ENCODE results near the gene LRRC55.

Gene LRRC55, protein sequence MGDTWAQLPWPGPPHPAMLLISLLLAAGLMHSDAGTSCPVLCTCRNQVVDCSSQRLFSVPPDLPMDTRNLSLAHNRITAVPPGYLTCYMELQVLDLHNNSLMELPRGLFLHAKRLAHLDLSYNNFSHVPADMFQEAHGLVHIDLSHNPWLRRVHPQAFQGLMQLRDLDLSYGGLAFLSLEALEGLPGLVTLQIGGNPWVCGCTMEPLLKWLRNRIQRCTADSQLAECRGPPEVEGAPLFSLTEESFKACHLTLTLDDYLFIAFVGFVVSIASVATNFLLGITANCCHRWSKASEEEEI

DNA sequence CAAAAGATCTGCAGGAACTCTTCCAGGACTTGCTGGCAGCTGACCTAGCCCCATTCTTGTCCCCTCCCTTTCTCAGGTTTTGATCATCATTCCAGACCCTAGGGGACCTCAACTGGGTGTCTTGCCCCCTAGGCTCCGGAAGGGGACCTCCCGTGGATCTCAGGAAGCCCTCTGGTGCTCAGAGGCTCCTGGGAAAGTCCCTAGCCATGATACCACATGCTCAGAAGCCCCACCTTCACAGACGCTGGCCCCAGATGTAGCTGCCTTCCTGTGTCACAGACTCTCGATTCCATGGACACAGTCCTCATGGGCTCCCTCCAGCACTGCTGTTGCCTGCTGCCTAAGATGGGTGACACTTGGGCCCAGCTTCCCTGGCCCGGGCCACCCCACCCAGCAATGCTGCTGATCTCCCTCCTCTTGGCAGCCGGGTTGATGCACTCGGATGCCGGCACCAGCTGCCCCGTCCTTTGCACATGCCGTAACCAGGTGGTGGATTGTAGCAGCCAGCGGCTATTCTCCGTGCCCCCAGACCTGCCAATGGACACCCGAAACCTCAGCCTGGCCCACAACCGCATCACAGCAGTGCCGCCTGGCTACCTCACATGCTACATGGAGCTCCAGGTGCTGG is at the start of gene LRRC55:
Gene LRRC55, plus strand, starts transcription at position 276 of the 628 bp plus-strand sequence. Its CDS starts 70 bp downstream, at position 346.
- TF ChIP-seq, protein P1, sequence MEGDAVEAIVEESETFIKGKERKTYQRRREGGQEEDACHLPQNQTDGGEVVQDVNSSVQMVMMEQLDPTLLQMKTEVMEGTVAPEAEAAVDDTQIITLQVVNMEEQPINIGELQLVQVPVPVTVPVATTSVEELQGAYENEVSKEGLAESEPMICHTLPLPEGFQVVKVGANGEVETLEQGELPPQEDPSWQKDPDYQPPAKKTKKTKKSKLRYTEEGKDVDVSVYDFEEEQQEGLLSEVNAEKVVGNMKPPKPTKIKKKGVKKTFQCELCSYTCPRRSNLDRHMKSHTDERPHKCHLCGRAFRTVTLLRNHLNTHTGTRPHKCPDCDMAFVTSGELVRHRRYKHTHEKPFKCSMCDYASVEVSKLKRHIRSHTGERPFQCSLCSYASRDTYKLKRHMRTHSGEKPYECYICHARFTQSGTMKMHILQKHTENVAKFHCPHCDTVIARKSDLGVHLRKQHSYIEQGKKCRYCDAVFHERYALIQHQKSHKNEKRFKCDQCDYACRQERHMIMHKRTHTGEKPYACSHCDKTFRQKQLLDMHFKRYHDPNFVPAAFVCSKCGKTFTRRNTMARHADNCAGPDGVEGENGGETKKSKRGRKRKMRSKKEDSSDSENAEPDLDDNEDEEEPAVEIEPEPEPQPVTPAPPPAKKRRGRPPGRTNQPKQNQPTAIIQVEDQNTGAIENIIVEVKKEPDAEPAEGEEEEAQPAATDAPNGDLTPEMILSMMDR (IDR thresholded peaks at IDR 0.05; ENCODE audit: insufficient read depth, missing control alignments): no peak
- FAIRE-seq: no peak
- no peak for DNase-seq (ENCODE audit: insufficient read length, low spot score)

DNA sequence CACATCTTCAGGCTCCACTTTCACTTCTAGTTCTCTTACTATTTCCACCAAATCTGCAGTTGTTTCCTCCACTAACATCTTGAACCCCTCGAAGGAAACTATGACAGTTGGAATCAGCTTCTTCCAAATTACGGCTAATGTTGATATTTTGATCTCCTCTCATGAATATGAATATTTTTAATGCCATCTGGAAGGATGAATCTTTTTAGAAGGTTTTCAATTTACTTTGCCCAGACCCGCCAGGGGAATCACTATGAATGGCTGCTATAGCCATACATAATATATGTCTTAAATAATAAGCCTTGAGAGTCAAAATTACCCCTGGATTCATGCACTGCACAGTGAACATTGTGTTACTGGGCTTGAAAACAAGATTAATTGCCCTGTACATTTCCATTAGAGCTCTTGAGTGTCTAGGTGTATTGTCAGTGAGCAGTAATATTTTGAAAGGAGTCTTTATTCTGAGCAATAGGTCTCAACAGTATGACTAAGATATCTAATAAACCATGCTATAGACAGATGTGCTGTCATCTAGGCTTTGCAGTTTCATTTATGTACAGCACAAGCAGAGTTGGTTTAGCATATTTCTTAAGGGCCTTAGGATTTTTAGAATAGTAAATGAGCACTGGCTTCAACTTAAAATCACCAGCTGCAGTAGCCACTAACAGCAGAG is 48.3 kb upstream of the LRRC55 start:
- no peak for DNase-seq (ENCODE audit: insufficient read length, low spot score)
- TF ChIP-seq, protein P1 (IDR thresholded peaks at IDR 0.05; ENCODE audit: insufficient read depth, missing control alignments): no peak
- no peak for FAIRE-seq

DNA sequence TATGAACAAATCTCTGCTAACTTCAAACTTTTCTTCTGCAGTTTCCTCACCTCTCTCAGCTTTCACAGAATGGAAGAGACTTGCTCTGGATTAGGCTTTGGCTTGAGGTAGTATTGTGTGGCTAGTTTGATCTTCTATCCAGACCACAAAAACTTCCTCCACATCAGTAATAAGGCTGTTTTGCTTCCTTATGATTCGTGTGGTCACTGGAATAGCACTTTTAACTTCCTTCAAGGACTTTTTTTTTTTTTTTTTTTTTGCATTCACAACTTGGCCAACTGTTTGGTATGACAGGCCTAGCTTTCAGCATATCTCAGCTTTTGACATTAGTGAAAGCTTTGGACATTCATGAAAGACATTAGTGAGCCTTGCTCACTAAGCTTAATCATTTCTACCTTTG is 47.5 kb upstream of the LRRC55 start:
- TF ChIP-seq, protein P1 (IDR thresholded peaks at IDR 0.05; ENCODE audit: insufficient read depth, missing control alignments): no peak
- DNase-seq (ENCODE audit: insufficient read length, low spot score): no peak
- no peak for FAIRE-seq

DNA sequence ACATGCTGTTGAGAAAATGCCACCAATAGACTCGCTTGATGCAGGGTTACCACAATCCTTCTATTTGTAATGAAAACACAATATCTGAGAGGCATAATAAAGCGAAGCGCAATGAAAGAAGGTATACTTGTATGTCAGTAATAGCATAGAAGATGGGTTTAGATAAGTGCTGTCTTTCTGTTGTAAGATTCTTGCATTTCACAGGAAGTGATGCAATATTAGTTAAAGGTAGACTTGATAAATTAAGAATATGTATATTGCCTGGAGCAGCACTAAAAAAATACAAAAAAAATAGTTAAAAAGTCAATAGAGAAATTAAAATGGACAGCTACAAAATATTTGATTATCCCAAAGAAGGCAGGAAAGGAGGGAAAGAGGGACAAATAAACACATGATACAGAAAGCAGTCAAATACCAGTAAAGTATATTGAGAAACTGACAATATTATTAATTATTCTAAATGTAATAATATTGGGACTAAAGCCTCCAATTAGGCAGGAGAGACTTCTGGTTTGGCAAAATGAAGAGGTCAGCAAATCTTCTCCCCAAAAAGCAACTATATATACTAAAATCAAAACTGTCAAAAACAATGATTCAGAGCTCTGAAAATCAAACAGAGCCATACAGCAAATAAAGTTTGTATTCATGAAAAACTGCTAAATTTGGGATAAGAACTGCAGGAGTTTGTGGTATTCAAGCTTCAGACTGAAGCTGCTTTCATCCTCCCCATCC is 46.6 kb upstream of the LRRC55 start:
- TF ChIP-seq, protein P1 (IDR thresholded peaks at IDR 0.05; ENCODE audit: insufficient read depth, missing control alignments): no peak
- no peak for DNase-seq (ENCODE audit: insufficient read length, low spot score)
- no peak for FAIRE-seq

DNA sequence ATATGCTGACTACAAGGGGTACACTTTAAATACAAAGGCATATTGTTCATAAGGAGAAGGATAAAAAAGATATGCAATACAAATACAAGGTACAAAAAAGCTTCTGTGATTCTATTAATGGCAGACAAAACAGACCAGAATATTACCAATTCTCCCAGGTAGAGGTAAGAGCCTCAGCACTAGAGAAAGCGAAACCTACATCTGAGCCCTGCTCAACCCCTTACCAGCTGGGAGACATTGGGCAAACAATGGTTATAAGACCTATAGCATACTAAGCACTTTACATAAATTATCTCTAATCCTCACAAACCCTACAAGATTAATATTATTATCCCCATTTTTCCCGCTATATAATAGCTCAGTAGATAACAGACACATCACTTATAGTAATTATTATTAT is 41.2 kb upstream of the LRRC55 start:
- DNase-seq (ENCODE audit: insufficient read length, low spot score) (no peak), FAIRE-seq (no peak)
- TF ChIP-seq, protein P1 (IDR thresholded peaks at IDR 0.05; ENCODE audit: insufficient read depth, missing control alignments): no peak

DNA sequence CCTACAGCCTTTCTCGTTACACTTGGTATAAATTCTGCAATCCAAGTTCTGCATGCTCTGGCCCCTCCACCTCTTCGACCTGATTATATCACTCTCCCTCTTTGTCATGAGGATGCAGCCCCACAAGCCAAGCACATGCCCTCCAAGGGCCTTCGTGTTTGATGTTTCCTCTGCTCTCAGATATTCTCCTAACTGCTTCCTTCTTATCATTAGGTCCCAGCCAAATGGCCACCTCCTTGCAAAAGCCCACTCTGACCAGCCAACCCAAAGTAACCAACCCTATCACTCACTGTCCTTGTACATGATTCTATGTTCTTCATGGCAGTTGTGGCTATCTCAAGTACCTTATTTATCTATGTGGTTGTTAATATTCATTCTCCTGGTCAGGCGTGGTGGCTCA is 38.3 kb upstream of the LRRC55 start:
- DNase-seq (ENCODE audit: insufficient read length, low spot score) (no peak), FAIRE-seq (no peak)
- TF ChIP-seq, protein P1 (IDR thresholded peaks at IDR 0.05; ENCODE audit: insufficient read depth, missing control alignments): no peak

Data from D721Med (cell line).